Endothelial cell of umbilical vein (primary cell): Measurements from ENCODE around the gene GAS7. TPM values are rescaled to one million over a fixed set of nuclear protein-coding genes. Genes with fewer than 3 reads are reported as not detected.

Source experiments
- BruUV-seq: library from RNA; stranded (reverse); fragments of 400-500 nt; replicated peaks from 2 replicates; lab custom pipeline; 2021; lab: Mats Ljungman, UMichigan
- CTCF ChIA-PET: fragments of 300-600, 350-600 bp; sonication (Branson Sonifier 250); formaldehyde crosslinking; loops from one replicate; lab custom pipeline; 2021; ENCODE audit warnings: antibody characterized with exemption, inconsistent platforms; lab: Charles Lee
- POLR2A ChIA-PET: fragments of 300-600, 350-600 bp; sonication (Branson Sonifier 250); formaldehyde crosslinking; loops from one replicate; lab custom pipeline; 2021; ENCODE audit warnings: antibody characterized with exemption, inconsistent platforms; lab: Charles Lee
- DNase-seq: peaks from one replicate; pipeline ENCODE4 v3.0.0-alpha.2; 2011; ENCODE audit warnings: low read depth, low spot score
- FAIRE-seq: peaks from 2 replicates; lab custom pipeline; 2011; peaks lifted over from hg19 to GRCh38; lab: Jason Lieb, UNC
- H2AFZ ChIP-seq: 2 replicates; pipeline ENCODE4 v1.6.0; 2012; ENCODE audit warnings: low read depth, low read length, control low read depth, inconsistent platforms
- H3K27ac ChIP-seq: 2 replicates; pipeline ENCODE4 v1.5.1; 2011; ENCODE audit warnings: low read depth, mild to moderate bottlenecking, control low read depth, low read length, moderate library complexity; ENCODE audit not compliant: insufficient read depth
- H3K27me3 ChIP-seq, 2 experiments: 2 replicates each; pipeline versions ENCODE4 v1.6.0 to v1.6.1; 2011; ENCODE audit warnings: low read length in 2 of 2, mixed read lengths in 1 of 2; ENCODE audit not compliant: control insufficient read depth in 2 of 2, insufficient read depth in 2 of 2
- H3K36me3 ChIP-seq, 2 experiments: 2 replicates in 1 of 2; 3 replicates in 1 of 2; pipeline ENCODE4 v1.5.1; 2011; ENCODE audit warnings: low read length in 2 of 2, mild to moderate bottlenecking in 1 of 2, moderate library complexity in 1 of 2; ENCODE audit not compliant: control insufficient read depth in 2 of 2, insufficient read depth in 2 of 2; ENCODE audit errors: extremely low read depth in 1 of 2
- H3K4me1 ChIP-seq: 3 replicates; pipeline ENCODE4 v1.5.1; 2011; ENCODE audit warnings: mild to moderate bottlenecking, low read length; ENCODE audit not compliant: control insufficient read depth, insufficient read depth; ENCODE audit errors: extremely low read depth
- H3K4me2 ChIP-seq: 2 replicates; pipeline ENCODE4 v1.6.1; 2011; ENCODE audit warnings: low read length, control low read depth, mixed read lengths; ENCODE audit not compliant: insufficient read depth
- H3K4me3 ChIP-seq, 3 experiments: fragments of 200-600 bp in 1 of 3; sonication (generic), shearing (Covaris generic) in 1 of 3; replicated peaks in 1 of 3; 2 replicates each; pipeline ENCODE4 v1.5.1; 2011 to 2016; ENCODE audit warnings: control low read depth in 3 of 3, low read length in 3 of 3, mild to moderate bottlenecking in 2 of 3, inconsistent platforms in 1 of 3, low read depth in 1 of 3, moderate library complexity in 1 of 3; ENCODE audit not compliant: insufficient read depth in 1 of 3
- H3K79me2 ChIP-seq: 2 replicates; pipeline ENCODE4 v1.6.0; 2012; ENCODE audit warnings: low read length, inconsistent platforms; ENCODE audit not compliant: control insufficient read depth, insufficient read depth
- H3K9ac ChIP-seq: replicated peaks from 2 replicates; pipeline ENCODE3; 2011; ENCODE audit warnings: low read length, control low read depth; ENCODE audit not compliant: insufficient read depth; ENCODE audit errors: extremely low read depth
- H3K9me1 ChIP-seq: replicated peaks from 3 replicates; pipeline ENCODE4 v1.6.0; 2011; ENCODE audit warnings: mild to moderate bottlenecking, low read length; ENCODE audit not compliant: control insufficient read depth, insufficient read depth; ENCODE audit errors: extremely low read depth
- H3K9me3 ChIP-seq: replicated peaks from 2 replicates; pipeline ENCODE4 v1.5.1; 2012; ENCODE audit warnings: low read length, inconsistent platforms; ENCODE audit not compliant: control insufficient read depth, insufficient read depth
- H4K20me1 ChIP-seq: replicated peaks from 2 replicates; pipeline ENCODE3; 2011; ENCODE audit warnings: mild to moderate bottlenecking, low read length; ENCODE audit not compliant: control insufficient read depth, insufficient read depth; ENCODE audit errors: extremely low read depth
- CTCF ChIP-seq, 2 donors: IDR thresholded peaks; 1 replicate in 1 of 2; 2 replicates in 1 of 2; pipeline ENCODE4 v1.5.1; 2011; ENCODE audit warnings: low read length in 2 of 2, mild to moderate bottlenecking in 2 of 2, moderate library complexity in 2 of 2, control low read depth in 1 of 2, inconsistent platforms in 1 of 2, low read depth in 1 of 2; ENCODE audit not compliant: insufficient read depth in 1 of 2; ENCODE audit errors: extremely low read depth in 1 of 2
- FOS ChIP-seq: IDR thresholded peaks from 2 replicates; pipeline ENCODE4 v1.6.1; 2011; ENCODE audit warnings: mild to moderate bottlenecking, low read length, moderate library complexity, borderline replicate concordance; ENCODE audit not compliant: insufficient read depth
- GATA2 ChIP-seq: IDR thresholded peaks from 2 replicates; pipeline ENCODE4 v1.7.0; 2011; ENCODE audit warnings: low read depth, mild to moderate bottlenecking, moderate library complexity, mixed read lengths, low read length; ENCODE audit not compliant: insufficient read length, insufficient read depth
- JUN ChIP-seq: IDR thresholded peaks from 2 replicates; pipeline ENCODE4 v1.6.1; 2011; ENCODE audit warnings: borderline replicate concordance, low read depth; ENCODE audit not compliant: insufficient read length, insufficient read depth
- MYC ChIP-seq: IDR thresholded peaks from one replicate; pipeline ENCODE4 v1.6.1; 2011; ENCODE audit warnings: mild to moderate bottlenecking, low read depth, low read length
- POLR2A ChIP-seq: IDR thresholded peaks from 2 replicates; pipeline ENCODE4 v1.6.1; 2012; ENCODE audit warnings: low read depth, mild to moderate bottlenecking, control low read depth, low read length
- POLR2AphosphoS5 ChIP-seq: IDR thresholded peaks from 2 replicates; pipeline ENCODE4 v1.6.1; 2012; ENCODE audit warnings: low read depth, mild to moderate bottlenecking, control low read depth, low read length, moderate library complexity; ENCODE audit not compliant: insufficient read depth
- dilution Hi-C: fragments of 300-500 bp; cut with MboI; formaldehyde crosslinking; loops from one replicate; pipeline ENCODE4 v1.15.0; 2019; ENCODE audit warnings: low sequenced_read_pairs; ENCODE audit not compliant: extremely low pct_ligation_motif_present
- intact Hi-C: fragments of 100-400 bp; cut with micrococcal nuclease; formaldehyde crosslinking; loops from one replicate; pipeline ENCODE4 v1.10.0; 2022
- polyA plus RNA-seq, 4 experiments: library from polyadenylated mRNA; depleted of rRNA in 3 of 4; stranded (reverse) in 3 of 4; unstranded in 1 of 4; fragments of >200 nt; gene quantifications; 2 replicates each; pipeline versions ENCODE4 v1.2.1 to v1.2.3, GENCODE V29; 2011 to 2012; ENCODE audit warnings: missing spikeins in 1 of 4
- total RNA-seq: library from RNA; stranded (reverse); gene quantifications from 2 replicates; pipeline ENCODE4 v1.2.3, GENCODE V29; 2021

Gene GAS7
- total and polyA plus RNA-seq, 2 donors (not counting 3 experiments of a cell fraction or from before 2014, with no cell fraction given) = not detected

GRCh38 chr17:9971991-9972390 lies 226.4 kb downstream of the GAS7 start:
- dilution Hi-C loops = no loop called here
- Histone ChIP-seq H3K27me3 (no peaks in the 10 kb centered on the region), H3K4me2 (no peak overlapping the region), H4K20me1 (no peaks in the 10 kb centered on the region), H3K9me3 (no peaks in the 10 kb centered on the region), H3K4me1 (no peaks in the 10 kb centered on the region), H3K36me3 (no peaks in the 10 kb centered on the region), H3K9ac (no peak overlapping the region), H2AFZ (no peak overlapping the region), H3K79me2 (no peaks in the 10 kb centered on the region), H3K27ac (no peak overlapping the region), H3K9me1 (no peaks in the 10 kb centered on the region), H3K4me3 (no peak overlapping the region)
- TF ChIP-seq GATA2 (no peak), FOS (no peak), JUN (no peak), MYC (no peak), POLR2A (no peak), POLR2AphosphoS5 (no peak), CTCF (IDR thresholded peaks at IDR 0.05; ENCODE audit: extremely low read depth in 1 of 2, insufficient read depth in 1 of 2, low read depth in 1 of 2, low read length in 2 of 2) (no peak)
- ChIA-PET CTCF (no interaction called here), POLR2A (no interaction called here)
- intact Hi-C loops = no loop called here
- DNase-seq (no peak), FAIRE-seq (no peak)
- no TSS peak for BruUV-seq
